Lower leg skin (tissue), 4 donors: ENCODE measurements around the gene VAMP5. TPM values are rescaled to one million over a fixed set of nuclear protein-coding genes. Genes with fewer than 3 reads are reported as not detected.
"Not testable (repeated sequence)": the region's sequence is repeated elsewhere in the genome, so short reads cannot be mapped to it uniquely, and the experiment has no call there.

ENCODE experiments used
- DNase-seq, 2 donors: peaks; one replicate each; pipeline ENCODE4 v3.0.0-alpha.2; 2019; ENCODE audit warnings: low spot score in 2 of 2
- H3K4me3 ChIP-seq: fragments of 200-600 bp; sonication (generic); 2 replicates; pipeline ENCODE4 v1.5.1; 2017; ENCODE audit warnings: mild to moderate bottlenecking, low read depth; ENCODE audit not compliant: poor library complexity, severe bottlenecking
- POLR2A ChIP-seq, 2 donors: fragments of 450-650 bp; IDR thresholded peaks; one replicate each; pipeline ENCODE4 v1.6.1; 2016 to 2017; ENCODE audit warnings: antibody characterized with exemption in 2 of 2, mild to moderate bottlenecking in 1 of 2, moderate library complexity in 1 of 2
- WGBS, 2 donors: methylation state at CpG; one replicate each; pipeline ENCODE4 v1.1.5; 2018; 5-methylcytosine and 5-hydroxymethylcytosine counted together
- intact Hi-C: fragments of 100-400 bp; cut with DNase I; formaldehyde crosslinking; loops from one replicate; pipeline ENCODE4 v1.15.0; 2023; ENCODE audit warnings: low total_unique reads
- total RNA-seq, 4 donors: library from RNA; depleted of rRNA; stranded (reverse); fragments of >200 nt; gene quantifications; one replicate each; pipeline ENCODE4 v1.1.0, GENCODE V29; 2016
- TF ChIP-seq, protein P1 (sequence below), 3 donors: fragments of 450-650 bp; IDR thresholded peaks; one replicate each; pipeline ENCODE4 v1.5.1; 2016; ENCODE audit warnings: antibody characterized with exemption in 3 of 3, mild to moderate bottlenecking in 3 of 3, moderate library complexity in 2 of 3

The VAMP5 gene
- total RNA-seq, 4 donors from 2014 or later = 10.1 to 35.6 (median 14.0) TPM

DNA sequence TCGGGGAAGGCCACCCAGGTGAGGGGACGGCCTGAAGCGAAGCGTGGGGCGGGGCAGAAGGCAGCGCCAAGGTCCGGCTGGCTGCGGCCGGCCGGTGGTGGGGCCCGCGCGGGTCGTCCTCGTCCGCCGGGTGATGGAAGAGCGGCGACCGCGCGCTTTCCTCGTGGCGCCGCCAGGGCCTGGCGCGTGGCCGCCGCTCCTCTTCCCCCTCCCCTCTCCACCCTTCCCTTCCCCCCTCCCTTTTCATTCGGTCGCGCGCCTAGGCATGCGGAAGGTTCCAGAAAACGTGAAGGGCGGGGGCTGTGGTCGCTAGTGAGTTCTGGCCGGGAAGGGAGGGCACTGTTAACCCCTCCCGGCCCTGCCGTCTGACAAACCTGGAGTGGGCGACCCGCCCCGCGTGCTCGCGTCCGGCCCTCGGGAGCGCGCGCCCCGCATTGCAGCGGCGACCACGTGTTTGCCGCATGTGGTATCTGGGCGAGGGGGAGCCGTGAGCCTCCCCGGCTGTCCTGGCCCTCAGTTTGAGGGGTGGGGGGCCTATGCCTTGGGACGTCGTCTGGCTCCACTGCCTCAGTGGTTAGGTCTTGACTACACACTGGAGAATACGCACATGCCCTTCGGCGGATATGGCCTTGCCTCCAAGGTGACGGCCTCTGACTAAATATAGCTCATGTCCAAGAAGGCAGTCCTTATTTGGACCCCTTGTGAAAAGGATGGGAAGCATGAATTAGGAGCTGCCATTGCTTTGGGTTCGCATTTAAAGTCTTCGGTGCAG is 44.7 kb upstream of the VAMP5 start:
- H3K4me3 ChIP-seq = peak overlapping the region; percentile 88
- intact Hi-C loops = no loop called here
- 0 to 1% methylated on average over 42 to 52 of the region's 67 CpGs for WGBS, 2 donors
- TF ChIP-seq, protein P1, sequence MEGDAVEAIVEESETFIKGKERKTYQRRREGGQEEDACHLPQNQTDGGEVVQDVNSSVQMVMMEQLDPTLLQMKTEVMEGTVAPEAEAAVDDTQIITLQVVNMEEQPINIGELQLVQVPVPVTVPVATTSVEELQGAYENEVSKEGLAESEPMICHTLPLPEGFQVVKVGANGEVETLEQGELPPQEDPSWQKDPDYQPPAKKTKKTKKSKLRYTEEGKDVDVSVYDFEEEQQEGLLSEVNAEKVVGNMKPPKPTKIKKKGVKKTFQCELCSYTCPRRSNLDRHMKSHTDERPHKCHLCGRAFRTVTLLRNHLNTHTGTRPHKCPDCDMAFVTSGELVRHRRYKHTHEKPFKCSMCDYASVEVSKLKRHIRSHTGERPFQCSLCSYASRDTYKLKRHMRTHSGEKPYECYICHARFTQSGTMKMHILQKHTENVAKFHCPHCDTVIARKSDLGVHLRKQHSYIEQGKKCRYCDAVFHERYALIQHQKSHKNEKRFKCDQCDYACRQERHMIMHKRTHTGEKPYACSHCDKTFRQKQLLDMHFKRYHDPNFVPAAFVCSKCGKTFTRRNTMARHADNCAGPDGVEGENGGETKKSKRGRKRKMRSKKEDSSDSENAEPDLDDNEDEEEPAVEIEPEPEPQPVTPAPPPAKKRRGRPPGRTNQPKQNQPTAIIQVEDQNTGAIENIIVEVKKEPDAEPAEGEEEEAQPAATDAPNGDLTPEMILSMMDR (IDR thresholded peaks at IDR 0.05) = no peak
- TF ChIP-seq POLR2A (IDR thresholded peaks at IDR 0.05) = no peak
- peak; percentile 73 to 94 for DNase-seq

DNA sequence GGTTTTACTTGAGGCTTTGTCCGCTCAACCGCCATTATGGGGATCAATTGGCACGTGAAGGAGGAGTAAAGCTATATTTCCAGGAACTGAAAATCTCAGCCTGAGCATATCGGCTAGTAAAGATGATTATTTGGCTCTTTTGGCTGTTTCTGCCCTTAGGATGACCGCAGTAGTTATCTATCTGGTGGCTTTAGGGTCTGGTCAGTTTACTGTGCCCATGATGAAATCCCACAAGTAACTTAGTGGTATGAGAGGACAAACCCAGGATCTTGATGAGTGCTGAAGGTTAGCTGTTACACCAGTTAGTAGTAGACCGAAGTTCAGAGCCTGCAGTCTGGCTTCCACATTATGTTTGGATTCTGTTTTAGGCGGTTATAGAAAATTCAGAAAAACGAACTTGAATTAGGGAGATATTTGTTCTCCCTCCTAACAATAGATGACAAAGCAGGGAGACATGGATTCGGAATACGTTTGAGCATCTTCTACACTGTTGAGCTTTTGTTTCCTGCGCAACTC is 44.0 kb upstream of the VAMP5 start:
- TF ChIP-seq POLR2A (IDR thresholded peaks at IDR 0.05) = no peak
- TF ChIP-seq, protein P1 (IDR thresholded peaks at IDR 0.05) = no peak
- H3K4me3 ChIP-seq = peak overlapping the region; percentile 88
- 5 to 6% methylated on average over 11 of the region's 11 CpGs for WGBS, 2 donors
- DNase-seq = no peak
- intact Hi-C loops = no loop called here

DNA sequence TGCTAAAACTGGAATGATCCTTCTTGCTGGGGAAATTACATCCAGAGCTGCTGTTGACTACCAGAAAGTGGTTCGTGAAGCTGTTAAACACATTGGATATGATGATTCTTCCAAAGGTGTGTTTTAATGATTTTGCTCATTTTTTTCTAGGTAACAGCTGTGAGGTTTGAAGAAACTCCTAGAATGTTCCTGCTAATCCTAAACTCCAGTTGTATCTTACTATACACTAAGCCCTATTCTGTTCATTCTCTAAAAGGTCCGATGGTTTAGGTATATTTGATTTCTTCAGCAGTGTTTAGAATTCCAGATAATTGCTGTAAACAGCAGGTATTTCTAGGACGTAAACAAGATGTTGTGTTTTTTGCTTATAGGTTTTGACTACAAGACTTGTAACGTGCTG is 43.0 kb upstream of the VAMP5 start:
- TF ChIP-seq, protein P1 (IDR thresholded peaks at IDR 0.05) = no peak
- TF ChIP-seq POLR2A (IDR thresholded peaks at IDR 0.05) = no peak
- no peak for DNase-seq
- WGBS, 2 donors = 25 to 33% methylated on average over 4 of the region's 4 CpGs
- intact Hi-C loops = no loop called here
- no peak overlapping the region for H3K4me3 ChIP-seq

DNA sequence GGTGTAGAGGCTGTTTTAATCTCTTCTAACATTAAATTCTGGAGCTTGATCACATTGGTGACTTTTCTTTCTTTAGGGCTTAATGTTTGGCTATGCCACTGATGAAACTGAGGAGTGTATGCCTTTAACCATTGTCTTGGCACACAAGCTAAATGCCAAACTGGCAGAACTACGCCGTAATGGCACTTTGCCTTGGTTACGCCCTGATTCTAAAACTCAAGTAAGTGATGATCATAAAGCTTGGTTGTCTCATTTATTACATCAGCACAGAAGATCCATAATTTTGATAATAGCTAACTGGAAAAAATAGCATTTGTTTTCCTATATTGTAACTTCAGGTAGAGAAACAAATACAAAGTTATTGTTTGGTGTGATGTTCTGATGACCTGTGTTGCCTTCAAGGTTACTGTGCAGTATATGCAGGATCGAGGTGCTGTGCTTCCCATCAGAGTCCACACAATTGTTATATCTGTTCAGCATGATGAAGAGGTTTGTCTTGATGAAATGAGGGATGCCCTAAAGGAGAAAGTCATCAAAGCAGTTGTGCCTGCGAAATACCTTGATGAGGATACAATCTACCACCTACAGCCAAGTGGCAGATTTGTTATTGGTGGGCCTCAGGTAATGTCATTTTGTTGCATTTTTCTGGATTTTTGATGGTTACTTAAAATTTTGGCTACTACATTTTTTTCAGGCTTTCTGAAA is 42.3 kb upstream of the VAMP5 start:
- WGBS, 2 donors = 33% methylated on average over 5 of the region's 5 CpGs
- no peak for TF ChIP-seq POLR2A (IDR thresholded peaks at IDR 0.05)
- TF ChIP-seq, protein P1 (IDR thresholded peaks at IDR 0.05) = no peak
- peak in 1 of 2 donors; percentile 70 for DNase-seq
- no peak overlapping the region for H3K4me3 ChIP-seq
- intact Hi-C loops = no loop called here

DNA sequence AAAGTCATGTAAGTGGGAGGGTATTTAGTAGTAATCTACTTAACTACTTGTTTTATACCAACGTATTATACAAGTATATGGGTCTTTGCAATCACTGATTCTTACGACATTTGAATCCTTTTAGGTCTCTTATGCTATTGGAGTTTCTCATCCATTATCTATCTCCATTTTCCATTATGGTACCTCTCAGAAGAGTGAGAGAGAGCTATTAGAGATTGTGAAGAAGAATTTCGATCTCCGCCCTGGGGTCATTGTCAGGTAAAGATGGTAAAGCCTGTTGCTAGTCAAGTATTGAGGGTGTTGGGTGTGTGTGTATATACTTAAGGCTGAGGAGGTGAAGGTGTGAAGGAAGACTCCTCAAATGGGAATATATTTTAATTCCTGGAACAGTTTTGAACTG is 41.5 kb upstream of the VAMP5 start:
- DNase-seq = no peak
- H3K4me3 ChIP-seq = no peak overlapping the region
- no peak for TF ChIP-seq POLR2A (IDR thresholded peaks at IDR 0.05)
- TF ChIP-seq, protein P1 (IDR thresholded peaks at IDR 0.05) = no peak
- intact Hi-C loops = no loop called here
- 67 to 71% methylated on average over 4 of the region's 4 CpGs for WGBS, 2 donors

DNA sequence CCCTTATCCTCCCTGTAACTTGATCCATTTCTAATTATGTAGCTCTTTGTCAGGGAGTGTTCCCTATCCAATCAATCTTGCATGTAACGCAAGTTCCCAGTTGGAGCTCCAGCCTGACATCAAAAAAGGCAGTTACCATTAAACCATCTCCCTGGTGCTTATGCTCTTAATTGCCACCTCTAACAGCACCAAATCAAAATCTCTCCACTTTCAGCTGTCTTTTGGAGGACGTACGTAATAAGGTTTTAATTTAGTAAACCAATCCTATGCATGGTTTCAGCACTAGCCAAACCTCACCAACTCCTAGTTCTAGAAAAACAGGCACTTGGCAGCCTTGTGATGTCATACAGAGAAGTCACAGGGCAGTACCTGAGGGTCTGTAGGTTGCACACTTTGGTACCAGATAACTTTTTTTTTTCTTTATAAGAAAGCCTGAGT is 40.0 kb upstream of the VAMP5 start:
- DNase-seq, intact Hi-C loops: not testable (repeated sequence)

DNA sequence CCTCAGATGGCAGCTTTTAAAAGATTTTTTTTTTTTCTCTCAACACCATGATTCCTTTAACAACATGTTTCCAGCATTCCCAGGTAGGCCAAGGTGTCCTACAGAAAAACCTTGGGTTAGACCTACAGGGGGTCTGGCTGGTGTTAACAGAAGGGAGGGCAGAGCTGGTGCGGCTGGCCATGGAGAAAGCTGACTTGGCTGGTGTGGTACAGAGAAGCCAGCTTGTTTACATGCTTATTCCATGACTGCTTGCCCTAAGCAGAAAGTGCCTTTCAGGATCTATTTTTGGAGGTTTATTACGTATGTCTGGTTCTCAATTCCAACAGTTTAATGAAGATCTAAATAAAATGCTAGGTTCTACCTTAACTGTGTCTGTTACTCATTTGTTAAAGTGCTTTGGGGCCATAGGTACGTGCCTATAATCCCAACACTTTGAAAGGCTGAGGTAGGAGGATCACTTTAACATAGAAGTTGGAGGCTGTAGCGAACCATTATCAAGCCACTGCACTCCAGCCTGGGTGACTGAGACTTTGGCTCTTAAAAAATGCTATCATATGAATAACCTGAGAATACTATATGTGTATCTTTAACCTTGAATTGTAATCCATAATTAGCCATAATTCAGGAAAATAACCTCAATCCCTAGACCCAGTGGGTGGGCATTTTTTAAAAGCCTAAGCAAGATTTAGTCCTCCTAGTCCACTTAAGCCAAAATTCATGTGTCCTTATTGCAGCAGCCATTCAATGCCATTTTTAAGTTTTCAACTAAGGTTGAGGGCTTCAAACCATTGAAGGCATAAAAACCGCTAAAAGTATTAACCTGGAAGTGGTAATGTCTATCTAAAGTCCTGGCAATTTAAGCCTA is 39.1 kb upstream of the VAMP5 start:
- WGBS, 2 donors = 72 to 78% methylated on average over 5 of the region's 5 CpGs
- H3K4me3 ChIP-seq, DNase-seq, intact Hi-C loops: not testable (repeated sequence)

More for the DNA sequence above, 40.0 kb upstream of the VAMP5 start:
- WGBS, 2 donors = 60 to 68% methylated on average over 3 of the region's 3 CpGs
- H3K4me3 ChIP-seq = not testable (repeated sequence)
